Upper lobe of left lung (tissue), 6 donors: Measurements from ENCODE around the gene GCC1. TPM values are rescaled to one million over a fixed set of nuclear protein-coding genes. Genes with fewer than 3 reads are reported as not detected.
A peak's percentile ranks its signal among the peaks of the same experiment; 100 is the strongest.

Experiments used
- ATAC-seq, 2 donors: fragments of 200-7000 bp; cut with Tn5 transposase; one replicate each; pipeline ENCODE4 v1.9.1; 2022; ENCODE audit warnings: mild to moderate bottlenecking in 2 of 2, moderate library complexity in 2 of 2; ENCODE audit not compliant: low FRiP score in 2 of 2
- DNase-seq, 2 donors: peaks; one replicate each; pipeline ENCODE4 v3.0.0-alpha.2; 2019 to 2020
- H3K27ac ChIP-seq, 4 donors: fragments of 200-600 bp; sonication (generic); one replicate each; pipeline ENCODE4 v1.5.1; 2016 to 2019
- H3K27me3 ChIP-seq, 4 donors: fragments of 200-600 bp; sonication (generic); one replicate each; pipeline ENCODE4 v1.5.1; 2017 to 2019
- H3K36me3 ChIP-seq, 4 donors: fragments of 200-600 bp; sonication (generic); one replicate each; pipeline ENCODE4 v1.5.1; 2016 to 2019
- H3K4me1 ChIP-seq, 4 donors: fragments of 200-600 bp; sonication (generic); one replicate each; pipeline ENCODE4 v1.5.1; 2018 to 2019
- H3K4me3 ChIP-seq, 4 donors: fragments of 200-600 bp; sonication (generic); one replicate each; pipeline ENCODE4 v1.5.1; 2017 to 2019; ENCODE audit warnings: mild to moderate bottlenecking in 2 of 4, moderate library complexity in 1 of 4
- H3K9me3 ChIP-seq, 4 donors: fragments of 200-600 bp; sonication (generic); one replicate each; pipeline ENCODE4 v1.5.1; 2018 to 2019
- CTCF ChIP-seq, 6 experiments: fragments of 450-650 bp in 4 of 6; fragments of 200-600 bp in 2 of 6; sonication (generic) in 2 of 6; IDR thresholded peaks; one replicate each; pipeline ENCODE4 v1.5.1; 2016 to 2019; ENCODE audit warnings: antibody characterized with exemption in 6 of 6
- EP300 ChIP-seq, 4 donors: sonication (generic); formaldehyde crosslinking; IDR thresholded peaks; one replicate each; pipeline ENCODE4 v1.5.1; 2017; ENCODE audit warnings: antibody characterized with exemption in 4 of 4, control low read depth in 2 of 4
- POLR2A ChIP-seq, 4 donors: fragments of 450-650 bp; IDR thresholded peaks; one replicate each; pipeline ENCODE4 v1.5.1; 2016 to 2017; ENCODE audit warnings: antibody characterized with exemption in 4 of 4, mild to moderate bottlenecking in 2 of 4
- POLR2AphosphoS5 ChIP-seq, 2 donors: sonication (generic); formaldehyde crosslinking; IDR thresholded peaks; one replicate each; pipeline ENCODE4 v1.5.1; 2017; ENCODE audit warnings: antibody characterized with exemption in 2 of 2
- WGBS, 2 donors: methylation state at CpG; one replicate each; pipeline ENCODE4 v1.1.5; 2017 to 2018; 5-methylcytosine and 5-hydroxymethylcytosine counted together
- total RNA-seq, 6 donors: library from RNA; depleted of rRNA in 4 of 6; stranded (reverse); fragments of >200 nt in 4 of 6; gene quantifications; one replicate each; pipeline versions ENCODE4 v1.1.0 to v1.2.1, GENCODE V29; 2016 to 2021
- donor health status: DM: no; HTN: no; CAD: no; lungs with moderate emphysema.
- donor health status: DM: no; HTN: yes; CAD: no; lungs with severe emphysema.

Gene GCC1
- total RNA-seq, 6 donors from 2014 or later, result 12.6 to 19.5 (median 17.4) TPM

- no peak for DNase-seq
- ATAC-seq, result no peak
Observed at GRCh38 chr7:127536394-127536691, 49.1 kb downstream of the GCC1 start.

GRCh38 chr7:127535546-127536393 is 49.6 kb downstream of the GCC1 start:
- WGBS, 2 donors, result 90 to 91% methylated on average over 11 of the region's 11 CpGs
- Histone ChIP-seq H3K4me1 (no peaks in the 10 kb centered on the region), H3K4me3 (no peak overlapping the region), H3K27ac (no peak overlapping the region), H3K36me3 (no peaks in the 10 kb centered on the region), H3K9me3 (no peaks in the 10 kb centered on the region), H3K27me3 (no peaks in the 10 kb centered on the region)
- ATAC-seq (no peak), DNase-seq (no peak)
- no peak for TF ChIP-seq POLR2AphosphoS5 (IDR thresholded peaks at IDR 0.05)
- TF ChIP-seq CTCF (IDR thresholded peaks at IDR 0.05), result no peak
- no peak for TF ChIP-seq EP300 (IDR thresholded peaks at IDR 0.05)
- TF ChIP-seq POLR2A (IDR thresholded peaks at IDR 0.05), result no peak

More at GRCh38 chr7:127536394-127536691, 49.1 kb downstream of the GCC1 start:
- Histone ChIP-seq H3K4me3 (no peak overlapping the region), H3K36me3 (no peaks in the 10 kb centered on the region), H3K4me1 (no peaks in the 10 kb centered on the region), H3K27me3 (no peaks in the 10 kb centered on the region), H3K27ac (no peak overlapping the region), H3K9me3 (no peaks in the 10 kb centered on the region)
- TF ChIP-seq POLR2A (IDR thresholded peaks at IDR 0.05) (no peak), CTCF (IDR thresholded peaks at IDR 0.05) (no peak), EP300 (IDR thresholded peaks at IDR 0.05) (no peak), POLR2AphosphoS5 (IDR thresholded peaks at IDR 0.05) (no peak)
- WGBS, 2 donors, result 60 to 62% methylated on average over 2 of the region's 2 CpGs

- Histone ChIP-seq H3K27me3 (no peaks in the 10 kb centered on the region), H3K27ac (no peak overlapping the region)
- 52% methylated on average over 5 of the region's 5 CpGs for WGBS, 2 donors
Observed at GRCh38 chr7:127534636-127535035, 50.8 kb downstream of the GCC1 start.

GRCh38 chr7:127532736-127533135 is 52.7 kb downstream of the GCC1 start:
- Histone ChIP-seq H3K36me3 (no peaks in the 10 kb centered on the region), H3K4me3 (no peak overlapping the region), H3K27me3 (no peaks in the 10 kb centered on the region), H3K4me1 (no peaks in the 10 kb centered on the region), H3K9me3 (no peaks in the 10 kb centered on the region), H3K27ac (no peak overlapping the region)
- no peak for TF ChIP-seq EP300 (IDR thresholded peaks at IDR 0.05)
- TF ChIP-seq POLR2A (IDR thresholded peaks at IDR 0.05), result no peak
- no peak for TF ChIP-seq CTCF (IDR thresholded peaks at IDR 0.05)
- no peak for TF ChIP-seq POLR2AphosphoS5 (IDR thresholded peaks at IDR 0.05)
- DNase-seq, result no peak
- ATAC-seq, result no peak

More at GRCh38 chr7:127534636-127535035, 50.8 kb downstream of the GCC1 start:
- H3K4me1 ChIP-seq, result no peaks in the 10 kb centered on the region
- H3K9me3 ChIP-seq, result no peaks in the 10 kb centered on the region
- ATAC-seq (no peak), DNase-seq (peak in 1 of 2 donors; percentile 3)
- no peak for TF ChIP-seq EP300 (IDR thresholded peaks at IDR 0.05)
- no peak for TF ChIP-seq POLR2AphosphoS5 (IDR thresholded peaks at IDR 0.05)
- no peak for TF ChIP-seq CTCF (IDR thresholded peaks at IDR 0.05)
- TF ChIP-seq POLR2A (IDR thresholded peaks at IDR 0.05), result no peak
- no peak overlapping the region for H3K4me3 ChIP-seq
- no peaks in the 10 kb centered on the region for H3K36me3 ChIP-seq

GRCh38 chr7:127532151-127532550 is 53.2 kb downstream of the GCC1 start:
- no peaks in the 10 kb centered on the region for H3K4me1 ChIP-seq
- no peak for TF ChIP-seq CTCF (IDR thresholded peaks at IDR 0.05)
- WGBS, 2 donors, result 27 to 31% methylated on average over 2 of the region's 2 CpGs
- ATAC-seq (no peak), DNase-seq (no peak)
- no peak overlapping the region for H3K4me3 ChIP-seq
- H3K36me3 ChIP-seq, result no peaks in the 10 kb centered on the region
- no peaks in the 10 kb centered on the region for H3K27me3 ChIP-seq
- H3K27ac ChIP-seq, result no peak overlapping the region
- no peaks in the 10 kb centered on the region for H3K9me3 ChIP-seq
